HCT116 (cell line): ENCODE results near the gene HSP90AA1. TPM values are rescaled to one million over a fixed set of nuclear protein-coding genes. Genes with fewer than 3 reads are reported as not detected.

Experiments used
- ATAC-seq: fragments of 200-7000 bp; cut with Tn5 transposase; 2 replicates; pipeline ENCODE4 v1.9.1; 2020; ENCODE audit warnings: mild to moderate bottlenecking, moderate library complexity
- BruUV-seq: library from RNA; stranded (reverse); fragments of 400-500 nt; replicated peaks from 2 replicates; lab custom pipeline; 2021; lab: Mats Ljungman, UMichigan
- CTCF ChIA-PET: fragments of 300-600 bp; sonication (Branson Sonifier 250); formaldehyde crosslinking; loops from one replicate; lab custom pipeline; 2021; ENCODE audit warnings: antibody characterized with exemption; lab: Charles Lee
- POLR2A ChIA-PET: fragments of 300-600, 350-600 bp; sonication (Branson Sonifier 250); formaldehyde crosslinking; loops from one replicate; lab custom pipeline; 2021; ENCODE audit warnings: antibody characterized with exemption; lab: Charles Lee
- RAD21 ChIA-PET, 2 experiments: fragments of 300-600 bp; sonication (Branson Sonifier 250); formaldehyde crosslinking; loops; one replicate each; lab custom pipeline; 2023; ENCODE audit warnings: low total read pairs in 2 of 2; ENCODE audit not compliant: uncharacterized antibody in 2 of 2, unreplicated experiment in 2 of 2, low non-redundant PET in 1 of 2; lab: Charles Lee
- DNase-seq: peaks from one replicate; pipeline ENCODE4 v3.0.0-alpha.2; 2010; ENCODE audit warnings: low read depth, low spot score
- H2AFZ ChIP-seq: fragments of 200-600 bp; shearing (Covaris generic), sonication (generic); 2 replicates; pipeline ENCODE4 v1.6.1; 2017; ENCODE audit warnings: low read depth, mixed run types, mixed read lengths, antibody characterized with exemption, low read length; ENCODE audit not compliant: poor library complexity, severe bottlenecking
- H3K27ac ChIP-seq: 2 replicates; pipeline ENCODE4 v1.5.1; 2012; ENCODE audit warnings: low read depth, low read length
- H3K27me3 ChIP-seq: fragments of 200-600 bp; sonication (generic); 2 replicates; pipeline ENCODE4 v1.6.1; 2016; ENCODE audit warnings: mixed run types, low read length, mixed read lengths; ENCODE audit not compliant: insufficient read depth
- H3K36me3 ChIP-seq, 2 experiments: fragments of 200-500 bp in 1 of 2; fragments of 200-600 bp in 1 of 2; sonication (Bioruptor generic) in 1 of 2; sonication (generic) in 1 of 2; 2 replicates each; pipeline versions ENCODE4 v1.5.1 to v1.6.1; 2014 to 2016; ENCODE audit warnings: low read length in 2 of 2, inconsistent platforms in 1 of 2, mixed read lengths in 1 of 2, mixed run types in 1 of 2; ENCODE audit not compliant: insufficient read depth in 2 of 2, control insufficient read depth in 1 of 2
- H3K4me1 ChIP-seq, 2 experiments: fragments of 200-600 bp in 1 of 2; sonication (generic) in 1 of 2; 2 replicates each; pipeline versions ENCODE4 v1.5.1 to v1.6.1; 2012 to 2017; ENCODE audit warnings: low read length in 2 of 2, inconsistent platforms in 1 of 2, mild to moderate bottlenecking in 1 of 2, mixed read lengths in 1 of 2, mixed run types in 1 of 2, moderate library complexity in 1 of 2; ENCODE audit not compliant: insufficient read depth in 2 of 2, control insufficient read depth in 1 of 2
- H3K4me2 ChIP-seq: fragments of 200-600 bp; sonication (generic); 2 replicates; pipeline ENCODE4 v1.6.1; 2017; ENCODE audit warnings: mixed run types, low read length, mixed read lengths
- H3K4me3 ChIP-seq, 2 experiments: fragments of 200-600 bp in 1 of 2; sonication (generic) in 1 of 2; replicated peaks in 1 of 2; 2 replicates each; pipeline ENCODE4 v1.5.1; 2011 to 2016; ENCODE audit warnings: low read length in 2 of 2, control low read depth in 1 of 2, low read depth in 1 of 2, mild to moderate bottlenecking in 1 of 2, mixed read lengths in 1 of 2, mixed run types in 1 of 2
- H3K79me2 ChIP-seq: fragments of 200-600 bp; sonication (generic); 2 replicates; pipeline ENCODE4 v1.6.1; 2017; ENCODE audit warnings: mild to moderate bottlenecking, mixed run types, low read length, moderate library complexity, mixed read lengths; ENCODE audit not compliant: insufficient read depth
- H3K9ac ChIP-seq: fragments of 200-600 bp; sonication (generic); 2 replicates; pipeline ENCODE4 v1.6.1; 2016; ENCODE audit warnings: low read length, mixed read lengths
- H3K9me2 ChIP-seq: fragments of 200-600 bp; sonication (generic), shearing (Covaris generic); 2 replicates; pipeline ENCODE4 v1.6.1; 2017; ENCODE audit warnings: mixed run types, mild to moderate bottlenecking, moderate library complexity; ENCODE audit not compliant: insufficient read depth
- H3K9me3 ChIP-seq, 2 experiments: fragments of 200-500 bp in 1 of 2; fragments of 200-600 bp in 1 of 2; sonication (Bioruptor generic) in 1 of 2; sonication (generic) in 1 of 2; 2 replicates each; pipeline ENCODE4 v1.6.1; 2014 to 2017; ENCODE audit warnings: low read length in 2 of 2, mixed read lengths in 2 of 2, inconsistent platforms in 1 of 2, low read depth in 1 of 2, mild to moderate bottlenecking in 1 of 2, mixed run types in 1 of 2, moderate library complexity in 1 of 2; ENCODE audit not compliant: control insufficient read depth in 1 of 2, insufficient read depth in 1 of 2
- H4K20me1 ChIP-seq: fragments of 200-600 bp; sonication (generic), shearing (Covaris generic); 2 replicates; pipeline ENCODE4 v1.6.1; 2017; ENCODE audit warnings: mixed run types, mild to moderate bottlenecking, moderate library complexity; ENCODE audit not compliant: insufficient read depth
- CTCF ChIP-seq, 3 experiments: fragments of 200-600 bp in 1 of 3; sonication (generic) in 1 of 3; IDR thresholded peaks in 2 of 3; conservative IDR thresholded peaks in 1 of 3; 2 replicates each; pipeline ENCODE4 v1.5.1; 2012 to 2017; ENCODE audit warnings: low read depth in 2 of 3, low read length in 2 of 3, antibody characterized with exemption in 1 of 3, borderline replicate concordance in 1 of 3, control low read depth in 1 of 3, mild to moderate bottlenecking in 1 of 3, mixed read lengths in 1 of 3, mixed run types in 1 of 3, moderate library complexity in 1 of 3; ENCODE audit not compliant: insufficient read depth in 1 of 3
- SIN3A ChIP-seq: IDR thresholded peaks from 2 replicates; pipeline ENCODE4 v1.6.1; 2012; ENCODE audit warnings: low read depth
- intact Hi-C: fragments of 100-400 bp; cut with micrococcal nuclease; formaldehyde crosslinking; loops from 2 replicates; pipeline ENCODE4 v1.10.0; 2022
- total RNA-seq: library from RNA; stranded (reverse); gene quantifications from one replicate; pipeline ENCODE4 v1.2.1, GENCODE V29; 2021; ENCODE audit not compliant: unreplicated experiment

HSP90AA1 gene
- total RNA-seq, 1 experiment from 2014 or later = 1,380 TPM

- CTCF ChIA-PET = interaction anchor here (0.6 kb wide), 1 partner anchor 9 kb away, joined by 6 read pairs; no protein-coding TSS in a partner anchor
- Histone ChIP-seq H4K20me1 (peaks cover 50% of the 10 kb centered on the region), H3K27me3 (no peaks in the 10 kb centered on the region), H3K27ac (no peak overlapping the region), H3K9me3 (no peaks in the 10 kb centered on the region), H3K4me3 (no peak overlapping the region), H3K4me1 (peaks cover 6 to 24% of the 10 kb centered on the region in 2 experiments; a peak in 3 of 4 replicates), H3K9me2 (no peaks in the 10 kb centered on the region), H3K79me2 (peaks cover 56% of the 10 kb centered on the region), H3K4me2 (no peak overlapping the region), H2AFZ (no peak overlapping the region), H3K9ac (no peak overlapping the region), H3K36me3 (peaks cover 57 to 71% of the 10 kb centered on the region in 2 experiments)
- DNase-seq (no peak), ATAC-seq (no peak)
- BruUV-seq = TSS peak; percentile 10
- intact Hi-C loops = no loop called here
- RAD21 ChIA-PET = no interaction called here
- POLR2A ChIA-PET = interaction anchor here (1.1 kb wide), 1 partner anchor 10 kb away, joined by 3 read pairs; no protein-coding TSS in a partner anchor
- TF ChIP-seq SIN3A (no peak), CTCF (IDR thresholded peaks at IDR 0.05 in 2 of 3, conservative IDR thresholded peaks at IDR 0.05 in 1 of 3; ENCODE audit: borderline replicate concordance in 1 of 3, insufficient read depth in 1 of 3, low read depth in 2 of 3, low read length in 2 of 3) (no peak)
These were observed 5.4 kb downstream of the HSP90AA1 start for GRCh38 chr14:102081231-102082080.
